ENCODE measurements around the gene SHPK. TPM values are rescaled to one million over a fixed set of nuclear protein-coding genes. Genes with fewer than 3 reads are reported as not detected.

Gene SHPK
- total and polyA plus RNA-seq, 4 donors, result 9.3 to 66.6 (median 17.0) TPM

DNA sequence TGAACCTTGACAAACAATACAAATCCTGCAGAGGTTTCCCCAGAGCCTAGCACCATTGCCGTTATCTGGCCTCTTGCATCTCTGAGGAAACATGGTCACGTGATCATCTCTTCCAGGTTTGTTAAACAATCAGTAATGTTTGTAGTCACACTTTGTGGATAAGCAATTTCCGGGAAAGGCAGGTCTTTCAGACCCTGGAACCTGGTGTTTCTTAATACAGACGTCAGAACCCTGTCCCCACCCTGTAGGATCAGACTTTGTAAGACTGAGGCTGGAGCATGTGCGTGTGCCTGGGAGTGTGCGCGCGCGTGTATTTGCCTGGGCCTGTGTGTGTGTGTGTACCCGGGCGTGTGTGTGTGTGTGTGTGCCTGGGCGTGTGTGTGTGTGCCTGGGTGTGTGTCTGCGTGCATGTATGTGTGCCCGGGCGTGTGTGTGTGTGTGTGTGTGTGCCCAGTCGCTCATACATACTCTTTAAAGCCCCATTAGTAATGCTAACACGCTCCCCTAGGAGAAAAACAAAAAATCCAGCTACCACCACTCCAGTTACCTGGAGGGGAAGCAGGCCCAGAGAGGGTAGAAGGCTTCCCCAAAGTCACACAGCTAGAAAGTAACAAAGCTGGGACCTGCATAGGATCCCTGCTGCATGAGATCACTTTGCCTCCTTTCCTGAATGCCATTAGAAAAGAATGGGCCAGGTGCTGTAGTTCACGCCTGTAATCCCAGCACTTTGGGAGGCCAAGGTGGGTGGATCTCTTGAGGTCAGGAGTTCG, 5.9 kb upstream of the SHPK start:
- H3K4me1 ChIP-seq (ENCODE audit: control insufficient read depth in 4 of 4, insufficient read depth in 4 of 4, low read length in 3 of 4), result peaks cover 3 to 15% (median 9%) of the 10 kb centered on the region in 4 donors
- H3K27ac ChIP-seq (ENCODE audit: low read depth in 1 of 2, low read length in 2 of 2), result no peak overlapping the region
- H3K36me3 ChIP-seq (ENCODE audit: control insufficient read depth in 4 of 4, insufficient read depth in 3 of 4, low read depth in 1 of 4, low read length in 3 of 4), result peaks cover 0 to 6% (median 0%) of the 10 kb centered on the region in 4 donors
- H3K9ac ChIP-seq (ENCODE audit: low read depth in 1 of 2, low read length in 2 of 2), result no peak overlapping the region
- no peak for DNase-seq (ENCODE audit: low spot score)
- TF ChIP-seq SP1 (IDR thresholded peaks at IDR 0.05) (peak; percentile 24), RXRA (IDR thresholded peaks at IDR 0.05) (peak in 1 of 2 donors; percentile 18), HNF4A (conservative IDR thresholded peaks at IDR 0.05) (peak in 1 of 2 donors; percentile 50), HNF4G (IDR thresholded peaks at IDR 0.05) (no peak)
- TF ChIP-seq, protein P1, sequence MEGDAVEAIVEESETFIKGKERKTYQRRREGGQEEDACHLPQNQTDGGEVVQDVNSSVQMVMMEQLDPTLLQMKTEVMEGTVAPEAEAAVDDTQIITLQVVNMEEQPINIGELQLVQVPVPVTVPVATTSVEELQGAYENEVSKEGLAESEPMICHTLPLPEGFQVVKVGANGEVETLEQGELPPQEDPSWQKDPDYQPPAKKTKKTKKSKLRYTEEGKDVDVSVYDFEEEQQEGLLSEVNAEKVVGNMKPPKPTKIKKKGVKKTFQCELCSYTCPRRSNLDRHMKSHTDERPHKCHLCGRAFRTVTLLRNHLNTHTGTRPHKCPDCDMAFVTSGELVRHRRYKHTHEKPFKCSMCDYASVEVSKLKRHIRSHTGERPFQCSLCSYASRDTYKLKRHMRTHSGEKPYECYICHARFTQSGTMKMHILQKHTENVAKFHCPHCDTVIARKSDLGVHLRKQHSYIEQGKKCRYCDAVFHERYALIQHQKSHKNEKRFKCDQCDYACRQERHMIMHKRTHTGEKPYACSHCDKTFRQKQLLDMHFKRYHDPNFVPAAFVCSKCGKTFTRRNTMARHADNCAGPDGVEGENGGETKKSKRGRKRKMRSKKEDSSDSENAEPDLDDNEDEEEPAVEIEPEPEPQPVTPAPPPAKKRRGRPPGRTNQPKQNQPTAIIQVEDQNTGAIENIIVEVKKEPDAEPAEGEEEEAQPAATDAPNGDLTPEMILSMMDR (IDR thresholded peaks at IDR 0.05; ENCODE audit: low read depth, low read length, missing input control), result no peak
- TF ChIP-seq, protein P2, sequence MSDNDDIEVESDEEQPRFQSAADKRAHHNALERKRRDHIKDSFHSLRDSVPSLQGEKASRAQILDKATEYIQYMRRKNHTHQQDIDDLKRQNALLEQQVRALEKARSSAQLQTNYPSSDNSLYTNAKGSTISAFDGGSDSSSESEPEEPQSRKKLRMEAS (IDR thresholded peaks at IDR 0.05), result no peak
- no peaks in the 10 kb centered on the region for H3K9me3 ChIP-seq (ENCODE audit: control insufficient read depth in 4 of 4, low read length in 3 of 4)
- H3K4me3 ChIP-seq (ENCODE audit: low read depth in 1 of 3, low read length in 3 of 3), result no peak overlapping the region
- H3K27me3 ChIP-seq (ENCODE audit: control insufficient read depth in 4 of 4, insufficient read depth in 4 of 4, low read length in 3 of 4), result no peaks in the 10 kb centered on the region
- WGBS, result 84% methylated on average over 19 of the region's 19 CpGs

DNA sequence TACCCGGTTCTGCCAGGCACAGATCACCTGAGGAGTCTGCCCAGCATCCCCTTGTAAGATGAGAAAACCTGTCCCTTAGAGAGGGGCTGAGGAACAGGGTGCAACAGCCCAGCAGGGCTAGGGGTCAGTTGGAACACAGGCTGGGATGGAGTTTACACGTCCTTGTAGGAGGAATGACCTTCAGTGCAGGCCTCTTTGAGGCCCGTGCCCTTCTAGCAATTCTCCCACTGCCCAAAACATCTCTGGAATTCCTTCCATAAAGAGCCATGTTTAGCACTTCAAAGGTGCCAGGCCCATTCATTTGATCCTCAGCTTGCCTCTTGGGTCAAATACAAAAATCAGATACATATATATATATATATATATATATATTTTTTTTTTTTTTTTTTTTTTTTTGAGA, 5.0 kb upstream of the SHPK start:
- Histone ChIP-seq H3K4me3 (ENCODE audit: low read depth in 1 of 3, low read length in 3 of 3) (no peak overlapping the region), H3K27ac (ENCODE audit: low read depth in 1 of 2, low read length in 2 of 2) (peak overlapping the region in 1 of 2 donors; percentile 0), H3K4me1 (ENCODE audit: control insufficient read depth in 4 of 4, insufficient read depth in 4 of 4, low read length in 3 of 4) (peaks cover 3 to 12% (median 9%) of the 10 kb centered on the region in 4 donors), H3K27me3 (ENCODE audit: control insufficient read depth in 4 of 4, insufficient read depth in 4 of 4, low read length in 3 of 4) (no peaks in the 10 kb centered on the region), H3K36me3 (ENCODE audit: control insufficient read depth in 4 of 4, insufficient read depth in 3 of 4, low read depth in 1 of 4, low read length in 3 of 4) (peaks cover 0 to 6% (median 0%) of the 10 kb centered on the region in 4 donors), H3K9me3 (ENCODE audit: control insufficient read depth in 4 of 4, low read length in 3 of 4) (no peaks in the 10 kb centered on the region), H3K9ac (ENCODE audit: low read depth in 1 of 2, low read length in 2 of 2) (no peak overlapping the region)
- 80% methylated on average over 3 of the region's 3 CpGs for WGBS
- DNase-seq (ENCODE audit: low spot score), result no peak
- TF ChIP-seq RXRA (IDR thresholded peaks at IDR 0.05), result peak; percentile 27 to 65
- TF ChIP-seq FOXA2 (IDR thresholded peaks at IDR 0.05), result no peak

DNA sequence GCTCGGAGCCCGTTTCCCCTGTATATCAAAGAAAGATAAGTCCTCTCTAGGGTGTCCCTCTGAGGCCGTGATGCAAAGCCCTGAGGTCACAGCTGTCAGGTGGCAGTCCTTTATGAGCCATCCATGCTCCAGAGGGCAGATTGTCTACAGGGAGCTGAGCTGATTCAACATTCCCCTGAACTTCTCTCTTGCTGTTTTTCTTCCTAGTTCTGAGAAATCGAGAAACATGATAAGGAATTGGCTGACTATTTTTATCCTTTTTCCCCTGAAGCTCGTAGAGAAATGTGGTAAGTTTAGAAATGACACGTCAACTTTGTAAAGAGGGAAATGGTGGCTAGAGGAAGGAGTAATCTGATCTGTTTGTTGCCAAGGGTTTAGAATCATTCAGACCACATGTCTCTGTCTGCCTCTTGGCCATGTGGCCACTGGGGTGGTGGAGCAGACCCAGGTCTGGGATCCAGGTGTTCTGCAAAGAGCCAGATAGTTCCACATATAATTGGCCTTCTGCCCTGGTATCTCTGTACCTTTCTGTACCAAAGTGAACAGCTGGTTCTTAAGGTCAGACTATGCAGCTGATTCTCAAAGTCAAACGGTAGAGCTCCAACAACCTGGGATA, 4.0 kb upstream of the SHPK start:
- 64% methylated on average over 7 of the region's 7 CpGs for WGBS
- H3K9me3 ChIP-seq (ENCODE audit: control insufficient read depth in 4 of 4, low read length in 3 of 4), result no peaks in the 10 kb centered on the region
- H3K27ac ChIP-seq (ENCODE audit: low read depth in 1 of 2, low read length in 2 of 2), result peak overlapping the region in 1 of 2 donors; percentile 0
- no peak overlapping the region for H3K9ac ChIP-seq (ENCODE audit: low read depth in 1 of 2, low read length in 2 of 2)
- H3K4me1 ChIP-seq (ENCODE audit: control insufficient read depth in 4 of 4, insufficient read depth in 4 of 4, low read length in 3 of 4), result peaks cover 3 to 12% (median 9%) of the 10 kb centered on the region in 4 donors
- H3K27me3 ChIP-seq (ENCODE audit: control insufficient read depth in 4 of 4, insufficient read depth in 4 of 4, low read length in 3 of 4), result no peaks in the 10 kb centered on the region
- DNase-seq (ENCODE audit: low spot score), result no peak
- peaks cover 0 to 5% (median 0%) of the 10 kb centered on the region in 4 donors for H3K36me3 ChIP-seq (ENCODE audit: control insufficient read depth in 4 of 4, insufficient read depth in 3 of 4, low read depth in 1 of 4, low read length in 3 of 4)
- TF ChIP-seq HNF4A (conservative IDR thresholded peaks at IDR 0.05), result no peak
- no peak for TF ChIP-seq SP1 (IDR thresholded peaks at IDR 0.05)
- no peak for TF ChIP-seq RAD21 (IDR thresholded peaks at IDR 0.05)
- TF ChIP-seq FOXA2 (IDR thresholded peaks at IDR 0.05), result no peak
- TF ChIP-seq, protein P3, sequence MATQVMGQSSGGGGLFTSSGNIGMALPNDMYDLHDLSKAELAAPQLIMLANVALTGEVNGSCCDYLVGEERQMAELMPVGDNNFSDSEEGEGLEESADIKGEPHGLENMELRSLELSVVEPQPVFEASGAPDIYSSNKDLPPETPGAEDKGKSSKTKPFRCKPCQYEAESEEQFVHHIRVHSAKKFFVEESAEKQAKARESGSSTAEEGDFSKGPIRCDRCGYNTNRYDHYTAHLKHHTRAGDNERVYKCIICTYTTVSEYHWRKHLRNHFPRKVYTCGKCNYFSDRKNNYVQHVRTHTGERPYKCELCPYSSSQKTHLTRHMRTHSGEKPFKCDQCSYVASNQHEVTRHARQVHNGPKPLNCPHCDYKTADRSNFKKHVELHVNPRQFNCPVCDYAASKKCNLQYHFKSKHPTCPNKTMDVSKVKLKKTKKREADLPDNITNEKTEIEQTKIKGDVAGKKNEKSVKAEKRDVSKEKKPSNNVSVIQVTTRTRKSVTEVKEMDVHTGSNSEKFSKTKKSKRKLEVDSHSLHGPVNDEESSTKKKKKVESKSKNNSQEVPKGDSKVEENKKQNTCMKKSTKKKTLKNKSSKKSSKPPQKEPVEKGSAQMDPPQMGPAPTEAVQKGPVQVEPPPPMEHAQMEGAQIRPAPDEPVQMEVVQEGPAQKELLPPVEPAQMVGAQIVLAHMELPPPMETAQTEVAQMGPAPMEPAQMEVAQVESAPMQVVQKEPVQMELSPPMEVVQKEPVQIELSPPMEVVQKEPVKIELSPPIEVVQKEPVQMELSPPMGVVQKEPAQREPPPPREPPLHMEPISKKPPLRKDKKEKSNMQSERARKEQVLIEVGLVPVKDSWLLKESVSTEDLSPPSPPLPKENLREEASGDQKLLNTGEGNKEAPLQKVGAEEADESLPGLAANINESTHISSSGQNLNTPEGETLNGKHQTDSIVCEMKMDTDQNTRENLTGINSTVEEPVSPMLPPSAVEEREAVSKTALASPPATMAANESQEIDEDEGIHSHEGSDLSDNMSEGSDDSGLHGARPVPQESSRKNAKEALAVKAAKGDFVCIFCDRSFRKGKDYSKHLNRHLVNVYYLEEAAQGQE (IDR thresholded peaks at IDR 0.05), result no peak
- no peak for TF ChIP-seq TAF1 (conservative IDR thresholded peaks at IDR 0.05)
- no peak for TF ChIP-seq JUND (IDR thresholded peaks at IDR 0.05)
- TF ChIP-seq, protein P4, sequence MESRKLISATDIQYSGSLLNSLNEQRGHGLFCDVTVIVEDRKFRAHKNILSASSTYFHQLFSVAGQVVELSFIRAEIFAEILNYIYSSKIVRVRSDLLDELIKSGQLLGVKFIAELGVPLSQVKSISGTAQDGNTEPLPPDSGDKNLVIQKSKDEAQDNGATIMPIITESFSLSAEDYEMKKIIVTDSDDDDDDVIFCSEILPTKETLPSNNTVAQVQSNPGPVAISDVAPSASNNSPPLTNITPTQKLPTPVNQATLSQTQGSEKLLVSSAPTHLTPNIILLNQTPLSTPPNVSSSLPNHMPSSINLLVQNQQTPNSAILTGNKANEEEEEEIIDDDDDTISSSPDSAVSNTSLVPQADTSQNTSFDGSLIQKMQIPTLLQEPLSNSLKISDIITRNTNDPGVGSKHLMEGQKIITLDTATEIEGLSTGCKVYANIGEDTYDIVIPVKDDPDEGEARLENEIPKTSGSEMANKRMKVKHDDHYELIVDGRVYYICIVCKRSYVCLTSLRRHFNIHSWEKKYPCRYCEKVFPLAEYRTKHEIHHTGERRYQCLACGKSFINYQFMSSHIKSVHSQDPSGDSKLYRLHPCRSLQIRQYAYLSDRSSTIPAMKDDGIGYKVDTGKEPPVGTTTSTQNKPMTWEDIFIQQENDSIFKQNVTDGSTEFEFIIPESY (IDR thresholded peaks at IDR 0.05), result no peak
- no peak for TF ChIP-seq NR2F2 (IDR thresholded peaks at IDR 0.05)
- no peak for TF ChIP-seq RXRA (IDR thresholded peaks at IDR 0.05)
- TF ChIP-seq, protein P2 (IDR thresholded peaks at IDR 0.05), result no peak
- TF ChIP-seq EGR1 (IDR thresholded peaks at IDR 0.05; ENCODE audit: low read depth in 2 of 2), result no peak
- no peak for TF ChIP-seq YY1 (IDR thresholded peaks at IDR 0.05)
- no peak for TF ChIP-seq GABPA (IDR thresholded peaks at IDR 0.05 in 1 of 2, conservative IDR thresholded peaks at IDR 0.05 in 1 of 2)
- no peak overlapping the region for H3K4me3 ChIP-seq (ENCODE audit: low read depth in 1 of 3, low read length in 3 of 3)
